Spinal cord (tissue), 10 donors: Measurements from ENCODE around the gene ANXA11. TPM values are rescaled to one million over a fixed set of nuclear protein-coding genes. Genes with fewer than 3 reads are reported as not detected.
A peak's percentile ranks its signal among the peaks of the same experiment; 100 is the strongest.
"Not testable (repeated sequence)": the region's sequence is repeated elsewhere in the genome, so short reads cannot be mapped to it uniquely, and the experiment has no call there.

Source experiments
- DNase-seq, 6 donors: peaks; one replicate each; pipeline versions ENCODE4 v3.0.0 to v3.0.0-alpha.2; 2013 to 2015; ENCODE audit warnings: low spot score in 6 of 6, low read depth in 4 of 6
- H3K27ac ChIP-seq: one replicate; pipeline ENCODE4 v1.5.1; 2013; ENCODE audit warnings: low read depth, low read length, control low read depth
- H3K27me3 ChIP-seq: one replicate; pipeline ENCODE4 v1.6.1; 2013; ENCODE audit warnings: low read length; ENCODE audit not compliant: control insufficient read depth, insufficient read depth
- H3K36me3 ChIP-seq: one replicate; pipeline ENCODE4 v1.6.1; 2013; ENCODE audit warnings: low read length; ENCODE audit not compliant: control insufficient read depth, insufficient read depth
- H3K4me1 ChIP-seq: one replicate; pipeline ENCODE4 v1.6.1; 2013; ENCODE audit warnings: low read length; ENCODE audit not compliant: control insufficient read depth, insufficient read depth
- H3K4me3 ChIP-seq: one replicate; pipeline ENCODE4 v1.5.1; 2013; ENCODE audit warnings: low read depth, low read length, control low read depth
- H3K9me3 ChIP-seq: one replicate; pipeline ENCODE4 v1.6.1; 2013; ENCODE audit warnings: low read length; ENCODE audit not compliant: control insufficient read depth, insufficient read depth
- WGBS: methylation state at CpG from one replicate; pipeline ENCODE4 v1.1.5; 2013; ENCODE audit warnings: missing lambda C conversion rate; ENCODE audit not compliant: insufficient coverage; 5-methylcytosine and 5-hydroxymethylcytosine counted together
- polyA plus RNA-seq, 2 donors: library from polyadenylated mRNA; unstranded; fragments of 120-200 nt; gene quantifications; one replicate each; pipeline ENCODE4 v1.2.1, GENCODE V29; 2013; ENCODE audit not compliant: insufficient read length in 2 of 2
- total RNA-seq, 2 donors: library from RNA; depleted of rRNA in 1 of 2; stranded (reverse); fragments of 120-200 nt in 1 of 2; fragments of >200 nt in 1 of 2; gene quantifications; one replicate each; pipeline versions ENCODE4 v1.2.3 to v1.2.4, GENCODE V29; 2013 to 2014
- donor health status: healthy.

ANXA11 gene
- total and polyA plus RNA-seq, 4 donors = 19.0 to 88.8 (median 25.9) TPM

DNA sequence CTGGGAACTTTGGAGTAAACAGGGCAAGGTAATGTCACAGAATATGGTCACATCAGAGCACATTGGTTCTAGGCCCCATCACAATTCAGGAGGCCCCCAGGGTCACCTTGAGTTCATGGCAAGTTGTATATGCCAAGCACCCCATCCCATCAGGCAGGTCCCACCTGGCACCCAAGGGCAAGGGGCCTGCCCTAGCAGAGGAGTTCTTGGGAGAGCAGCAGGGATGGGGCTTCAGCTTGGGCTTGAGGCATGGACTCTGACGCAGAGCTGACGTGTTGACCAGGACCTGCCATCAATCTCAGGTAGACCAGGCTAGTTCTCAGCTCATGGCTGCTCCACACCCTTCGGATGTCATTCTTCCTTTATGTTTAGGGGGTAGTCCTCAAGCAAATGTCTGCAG lies 51.9 kb downstream of the ANXA11 start:
- H3K4me1 ChIP-seq = peaks cover 17% of the 10 kb centered on the region
- H3K36me3 ChIP-seq = peaks cover 6% of the 10 kb centered on the region
- no peak for DNase-seq
- no peak overlapping the region for H3K27ac ChIP-seq
- no peaks in the 10 kb centered on the region for H3K9me3 ChIP-seq
- H3K4me3 ChIP-seq = no peak overlapping the region
- no peaks in the 10 kb centered on the region for H3K27me3 ChIP-seq
- 64% methylated on average over 3 of the region's 3 CpGs for WGBS

DNA sequence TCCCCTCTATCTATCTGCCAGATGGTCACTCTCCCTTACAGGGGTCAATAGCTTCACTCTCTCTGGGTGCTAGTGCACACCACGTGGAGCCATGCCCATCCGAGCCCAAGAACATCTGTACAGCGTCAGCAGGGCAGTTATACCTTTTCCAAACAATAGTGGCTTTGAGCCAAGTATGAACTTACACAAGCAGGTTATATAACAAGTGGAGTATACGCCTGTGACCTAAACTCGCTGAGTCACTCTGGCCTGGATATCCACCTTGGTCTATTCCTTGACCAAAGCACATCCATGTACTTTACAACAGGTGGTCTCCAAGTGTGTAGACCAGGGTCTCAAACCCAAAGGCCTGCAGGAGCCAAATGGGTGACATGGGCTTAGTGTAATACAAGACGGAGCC lies 52.5 kb downstream of the ANXA11 start:
- WGBS = 80% methylated on average over 6 of the region's 6 CpGs
- Histone ChIP-seq H3K36me3 (peaks cover 6% of the 10 kb centered on the region), H3K9me3 (no peaks in the 10 kb centered on the region), H3K4me1 (peaks cover 13% of the 10 kb centered on the region), H3K27ac (no peak overlapping the region), H3K4me3 (no peak overlapping the region), H3K27me3 (no peaks in the 10 kb centered on the region)
- no peak for DNase-seq

DNA sequence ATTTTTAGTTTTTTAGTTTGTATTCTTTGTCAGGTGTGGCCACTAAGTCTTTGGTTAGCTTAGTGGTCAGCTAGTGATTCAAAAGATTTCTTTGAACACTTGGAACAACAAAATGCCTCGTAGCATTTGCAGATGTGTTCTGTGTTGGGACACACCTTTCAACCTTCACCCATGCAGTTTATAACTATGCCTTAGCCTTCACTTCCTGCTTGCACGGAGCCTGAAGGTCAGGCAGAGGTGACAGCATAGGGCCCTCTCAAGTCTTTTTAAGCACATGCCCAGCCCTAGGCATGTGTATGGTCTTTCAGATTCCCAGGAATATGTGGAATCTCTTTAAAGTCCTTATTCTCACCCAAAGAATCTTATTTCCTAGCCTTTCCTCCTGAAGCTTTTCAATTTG lies 55.2 kb downstream of the ANXA11 start:
- H3K9me3 ChIP-seq = no peaks in the 10 kb centered on the region
- H3K36me3 ChIP-seq = no peaks in the 10 kb centered on the region
- DNase-seq = no peak
- H3K27me3 ChIP-seq = no peaks in the 10 kb centered on the region
- H3K4me1 ChIP-seq = peaks cover 4% of the 10 kb centered on the region
- H3K27ac ChIP-seq = no peak overlapping the region
- 50% methylated on average over 2 of the region's 2 CpGs for WGBS
- no peak overlapping the region for H3K4me3 ChIP-seq

DNA sequence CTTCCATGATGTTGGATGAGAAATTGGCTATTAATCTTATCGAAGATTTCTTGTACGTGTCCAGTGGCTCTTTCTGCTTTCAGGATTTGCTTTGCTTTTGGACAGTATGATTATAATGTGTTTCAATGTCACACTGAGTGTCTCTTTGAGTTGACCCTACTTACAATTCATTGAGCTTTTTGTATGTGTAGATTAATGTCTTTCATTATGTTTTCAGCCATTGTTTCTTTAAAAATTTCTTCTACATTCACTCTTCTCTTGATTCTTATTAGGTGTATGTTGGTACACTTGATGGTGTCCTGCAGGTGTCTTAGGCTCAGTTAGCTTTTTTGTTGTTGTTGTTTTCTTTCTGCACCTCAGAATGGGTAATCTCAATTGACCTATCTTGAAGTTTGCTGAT lies 56.2 kb downstream of the ANXA11 start:
- H3K9me3 ChIP-seq = no peaks in the 10 kb centered on the region
- no peak overlapping the region for H3K27ac ChIP-seq
- DNase-seq = no peak
- H3K4me1 ChIP-seq = peaks cover 8% of the 10 kb centered on the region
- no peak overlapping the region for H3K4me3 ChIP-seq
- no peaks in the 10 kb centered on the region for H3K36me3 ChIP-seq
- WGBS = no CpG with 5 or more reads among the region's 2 CpGs
- peaks cover 9% of the 10 kb centered on the region for H3K27me3 ChIP-seq

DNA sequence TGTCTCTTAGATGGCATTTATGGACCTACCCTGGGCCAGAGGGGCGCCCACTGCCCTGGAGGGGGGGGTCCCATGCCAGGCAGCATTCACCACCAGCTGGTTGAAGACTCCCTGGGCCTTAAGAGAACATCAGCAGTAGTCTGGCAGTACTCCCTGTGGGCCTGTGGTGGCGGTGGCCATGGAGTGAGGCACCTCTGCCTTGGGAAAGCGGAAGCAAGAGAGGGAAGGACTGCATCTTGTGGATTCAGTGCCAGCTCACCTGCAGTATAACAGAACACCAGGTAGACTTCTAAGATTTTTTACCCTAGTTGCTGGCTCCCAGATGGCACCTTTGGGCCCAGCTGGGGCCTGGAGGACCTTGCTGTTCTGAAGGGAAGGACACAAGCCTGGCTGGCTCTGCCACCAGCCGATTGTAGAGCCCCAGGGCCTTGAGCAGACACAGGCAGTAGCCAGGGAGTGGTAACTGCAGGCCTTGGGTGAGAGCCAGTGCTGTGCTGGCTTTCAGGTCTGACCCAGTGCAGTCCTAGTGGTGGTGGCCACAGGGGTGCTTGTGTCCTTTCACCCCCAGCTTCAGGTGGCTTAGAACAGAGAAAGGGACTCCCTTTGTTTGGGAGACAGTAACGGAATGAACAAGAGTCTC lies 57.1 kb downstream of the ANXA11 start:
- Histone ChIP-seq H3K4me1 (peaks cover 12% of the 10 kb centered on the region), H3K27me3 (peaks cover 12% of the 10 kb centered on the region), H3K36me3 (no peaks in the 10 kb centered on the region), H3K4me3 (no peak overlapping the region), H3K27ac (no peak overlapping the region), H3K9me3 (no peaks in the 10 kb centered on the region)
- WGBS = 89% methylated on average over 4 of the region's 5 CpGs
- DNase-seq = no peak

DNA sequence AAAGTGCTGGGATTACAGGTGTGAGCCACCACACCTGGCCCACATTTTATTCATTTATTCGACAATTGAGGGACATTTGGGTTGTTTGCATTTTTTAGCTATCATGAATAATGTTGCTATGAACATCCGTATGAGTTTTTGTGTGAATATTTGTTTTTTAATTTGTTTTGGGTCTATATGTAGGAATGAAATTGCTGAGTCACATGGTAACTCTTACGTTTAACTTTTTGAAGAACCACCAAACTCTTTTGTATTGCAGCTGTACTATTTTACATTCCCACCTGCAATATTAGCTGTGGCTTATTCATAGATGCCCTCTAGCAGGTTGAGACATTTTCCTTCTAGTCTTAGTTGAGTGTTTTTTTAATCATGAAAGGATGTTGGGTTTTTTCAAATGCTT lies 58.4 kb downstream of the ANXA11 start:
- no peak overlapping the region for H3K27ac ChIP-seq
- DNase-seq = no peak
- no CpG with 5 or more reads among the region's 3 CpGs for WGBS

DNA sequence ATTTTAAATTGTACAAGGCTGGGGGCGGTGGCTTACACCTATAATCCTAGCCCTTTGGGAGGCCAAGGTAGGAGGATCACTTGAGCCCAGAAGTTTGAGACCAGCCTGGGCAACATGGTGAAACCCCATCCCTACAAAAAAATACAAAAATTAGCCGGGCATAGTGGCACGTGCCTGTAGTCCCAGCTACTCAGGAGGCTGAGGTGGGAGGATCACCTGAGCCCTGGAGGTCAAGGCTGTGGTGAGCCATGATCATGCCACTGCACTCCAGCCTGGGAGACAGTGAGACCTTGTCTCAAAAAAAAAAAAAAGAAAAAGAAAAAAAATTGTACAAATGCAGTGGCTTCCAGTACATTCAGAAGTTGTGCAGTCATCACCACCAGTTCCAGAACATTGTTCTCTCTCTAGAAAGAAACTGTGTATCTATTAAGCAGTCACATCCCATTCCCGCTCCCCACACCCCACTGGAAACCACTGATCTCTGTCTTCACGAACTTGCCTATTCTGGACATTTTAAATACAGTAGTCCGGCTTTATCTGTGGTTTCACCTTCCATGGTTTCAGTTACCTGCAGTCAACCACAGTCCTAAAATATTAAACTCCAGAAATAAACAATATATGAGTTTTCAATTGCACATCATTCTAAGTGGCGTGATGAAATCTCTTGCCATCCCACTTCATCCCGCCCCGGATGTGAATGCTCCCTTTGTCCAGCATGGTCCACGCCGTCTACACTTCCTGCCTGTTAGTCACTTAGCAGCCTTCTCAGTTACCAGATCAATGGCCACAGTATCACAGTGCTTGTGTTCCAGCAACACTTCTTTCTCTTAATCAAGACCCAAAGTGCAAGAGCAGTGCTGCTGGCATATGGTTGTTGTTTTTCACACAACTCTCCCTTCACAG lies 59.7 kb downstream of the ANXA11 start:
- not testable (repeated sequence) for H3K9me3 ChIP-seq, H3K36me3 ChIP-seq, H3K27ac ChIP-seq, H3K4me3 ChIP-seq
- Histone ChIP-seq H3K27me3 (peaks cover 12% of the 10 kb centered on the region), H3K4me1 (peaks cover 12% of the 10 kb centered on the region)
- DNase-seq = peak in 1 of 6 donors; percentile 23
- WGBS = 75% methylated on average over 7 of the region's 11 CpGs

More for the DNA sequence above, 58.4 kb downstream of the ANXA11 start:
- Histone ChIP-seq H3K27me3 (peaks cover 12% of the 10 kb centered on the region), H3K36me3 (no peaks in the 10 kb centered on the region), H3K9me3 (no peaks in the 10 kb centered on the region), H3K4me3 (no peak overlapping the region), H3K4me1 (peaks cover 12% of the 10 kb centered on the region)

DNA sequence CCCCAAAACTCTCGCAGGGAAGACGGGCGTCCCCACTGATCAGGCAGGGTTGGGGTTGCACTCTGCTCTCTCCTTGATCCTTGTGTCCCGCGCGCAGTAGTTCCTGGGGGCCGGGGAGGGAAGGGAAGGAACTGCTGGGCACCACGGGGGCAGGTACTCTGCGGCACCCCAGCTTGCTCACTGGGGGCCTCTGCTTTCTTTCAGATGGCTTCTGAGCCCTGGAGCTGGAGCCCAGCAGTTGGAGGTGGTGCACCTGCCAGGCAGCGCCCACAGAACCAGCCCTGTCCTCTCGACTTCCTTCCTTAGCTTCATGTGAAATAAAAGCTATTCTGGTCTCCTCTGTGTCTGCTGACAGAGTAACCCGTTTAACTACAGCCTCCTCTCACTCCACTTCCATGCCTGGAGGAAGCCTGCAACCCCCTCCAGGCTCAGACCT lies 60.6 kb downstream of the ANXA11 start:
- Histone ChIP-seq H3K27me3 (peaks cover 12% of the 10 kb centered on the region), H3K4me3 (no peak overlapping the region), H3K27ac (no peak overlapping the region), H3K36me3 (no peaks in the 10 kb centered on the region), H3K4me1 (peaks cover 12% of the 10 kb centered on the region), H3K9me3 (no peaks in the 10 kb centered on the region)
- WGBS = 28% methylated on average over 11 of the region's 12 CpGs
- DNase-seq = no peak

DNA sequence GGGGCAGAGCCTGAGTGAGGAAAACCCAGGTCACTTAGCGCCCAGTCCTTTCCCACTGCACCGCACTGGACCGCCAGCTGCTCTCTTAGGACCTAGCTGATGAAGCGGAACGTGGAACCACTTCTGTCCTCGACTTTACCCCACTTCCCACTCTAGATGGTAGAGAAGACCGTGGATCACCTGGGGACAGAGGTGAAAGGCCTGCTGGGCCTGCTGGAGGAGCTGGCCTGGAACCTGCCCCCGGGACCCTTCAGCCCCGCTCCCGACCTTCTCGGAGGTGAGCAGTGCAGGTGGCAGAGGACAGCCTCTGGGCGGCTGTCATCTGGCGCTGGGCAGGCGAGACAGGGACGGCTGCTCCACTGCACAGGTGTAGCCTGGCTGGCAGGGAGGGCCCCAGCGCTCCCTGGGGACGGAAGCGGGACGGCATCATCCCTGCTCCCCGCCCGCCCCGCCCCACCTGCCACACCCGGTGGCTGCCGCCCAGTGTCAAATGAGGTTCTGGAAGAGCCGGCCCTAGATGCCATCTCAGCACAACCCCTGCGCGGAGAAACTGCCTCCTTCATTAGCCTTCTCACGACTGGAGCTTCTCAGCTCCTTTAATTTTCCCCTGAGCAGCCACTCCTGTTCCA lies 61.2 kb downstream of the ANXA11 start:
- H3K27me3 ChIP-seq = peaks cover 12% of the 10 kb centered on the region
- WGBS = 19% methylated on average over 18 of the region's 28 CpGs
- H3K27ac ChIP-seq = no peak overlapping the region
- H3K4me3 ChIP-seq = no peak overlapping the region
- no peak for DNase-seq
- H3K9me3 ChIP-seq = no peaks in the 10 kb centered on the region
- H3K36me3 ChIP-seq = no peaks in the 10 kb centered on the region
- H3K4me1 ChIP-seq = peaks cover 12% of the 10 kb centered on the region
